ENCODE results near the gene MAST4. TPM values are rescaled to one million over a fixed set of nuclear protein-coding genes. Genes with fewer than 3 reads are reported as not detected.
A peak's percentile ranks its signal among the peaks of the same experiment; 100 is the strongest.

The MAST4 gene
- total RNA-seq, 1 donor: 12.7 TPM

GRCh38 chr5:66633754-66634153 lies 37.6 kb downstream of the MAST4 start:
- H3K27me3 ChIP-seq (ENCODE audit: insufficient read depth, low read length): peaks cover 4% of the 10 kb centered on the region
- TF ChIP-seq, protein P1, sequence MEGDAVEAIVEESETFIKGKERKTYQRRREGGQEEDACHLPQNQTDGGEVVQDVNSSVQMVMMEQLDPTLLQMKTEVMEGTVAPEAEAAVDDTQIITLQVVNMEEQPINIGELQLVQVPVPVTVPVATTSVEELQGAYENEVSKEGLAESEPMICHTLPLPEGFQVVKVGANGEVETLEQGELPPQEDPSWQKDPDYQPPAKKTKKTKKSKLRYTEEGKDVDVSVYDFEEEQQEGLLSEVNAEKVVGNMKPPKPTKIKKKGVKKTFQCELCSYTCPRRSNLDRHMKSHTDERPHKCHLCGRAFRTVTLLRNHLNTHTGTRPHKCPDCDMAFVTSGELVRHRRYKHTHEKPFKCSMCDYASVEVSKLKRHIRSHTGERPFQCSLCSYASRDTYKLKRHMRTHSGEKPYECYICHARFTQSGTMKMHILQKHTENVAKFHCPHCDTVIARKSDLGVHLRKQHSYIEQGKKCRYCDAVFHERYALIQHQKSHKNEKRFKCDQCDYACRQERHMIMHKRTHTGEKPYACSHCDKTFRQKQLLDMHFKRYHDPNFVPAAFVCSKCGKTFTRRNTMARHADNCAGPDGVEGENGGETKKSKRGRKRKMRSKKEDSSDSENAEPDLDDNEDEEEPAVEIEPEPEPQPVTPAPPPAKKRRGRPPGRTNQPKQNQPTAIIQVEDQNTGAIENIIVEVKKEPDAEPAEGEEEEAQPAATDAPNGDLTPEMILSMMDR (IDR thresholded peaks at IDR 0.05; ENCODE audit: extremely low read depth, low read depth, low read length): no peak
- no peak overlapping the region for H3K27ac ChIP-seq (ENCODE audit: low read depth, low read length)
- no peak overlapping the region for H2AFZ ChIP-seq (ENCODE audit: low read length)
- no peaks in the 10 kb centered on the region for H3K36me3 ChIP-seq (ENCODE audit: insufficient read depth, low read length)
- H3K4me2 ChIP-seq (ENCODE audit: insufficient read depth, low read length): no peak overlapping the region
- H3K79me2 ChIP-seq (ENCODE audit: insufficient read depth, low read length): no peaks in the 10 kb centered on the region
- no peaks in the 10 kb centered on the region for H4K20me1 ChIP-seq (ENCODE audit: insufficient read depth, low read length)
- no peaks in the 10 kb centered on the region for H3K4me1 ChIP-seq (ENCODE audit: insufficient read depth, low read length)
- no peak overlapping the region for H3K4me3 ChIP-seq (ENCODE audit: insufficient read depth, low read length)
- H3K9me3 ChIP-seq (ENCODE audit: low read depth, low read length): no peaks in the 10 kb centered on the region
- DNase-seq (ENCODE audit: insufficient read length, low spot score, missing footprints): no peak

DNA sequence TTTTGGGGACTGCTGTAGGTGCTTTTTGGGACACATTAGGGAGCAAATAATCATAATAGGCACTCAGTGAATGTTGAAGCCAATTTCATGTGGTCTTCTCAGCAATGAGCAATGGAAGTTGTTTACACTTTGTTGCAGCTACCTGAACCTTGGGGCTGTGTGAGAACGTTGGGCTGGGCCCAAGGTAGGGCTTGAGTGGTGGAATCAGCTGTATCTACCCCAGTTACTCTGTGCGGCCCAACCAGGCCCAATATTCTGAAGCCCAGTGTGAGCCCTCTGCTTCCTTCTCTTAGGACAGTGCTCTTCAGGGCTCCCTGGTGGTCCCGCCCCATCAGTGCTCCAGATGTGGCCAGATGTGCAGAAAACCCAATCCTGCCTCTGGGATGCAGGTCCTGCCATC lies 38.4 kb downstream of the MAST4 start:
- H3K27ac ChIP-seq (ENCODE audit: low read depth, low read length): no peak overlapping the region
- no peak overlapping the region for H2AFZ ChIP-seq (ENCODE audit: low read length)
- no peaks in the 10 kb centered on the region for H3K9me3 ChIP-seq (ENCODE audit: low read depth, low read length)
- no peaks in the 10 kb centered on the region for H4K20me1 ChIP-seq (ENCODE audit: insufficient read depth, low read length)
- TF ChIP-seq, protein P1 (IDR thresholded peaks at IDR 0.05; ENCODE audit: extremely low read depth, low read depth, low read length): no peak
- H3K4me2 ChIP-seq (ENCODE audit: insufficient read depth, low read length): no peak overlapping the region
- H3K79me2 ChIP-seq (ENCODE audit: insufficient read depth, low read length): no peaks in the 10 kb centered on the region
- H3K4me3 ChIP-seq (ENCODE audit: insufficient read depth, low read length): no peak overlapping the region
- no peaks in the 10 kb centered on the region for H3K4me1 ChIP-seq (ENCODE audit: insufficient read depth, low read length)
- DNase-seq (ENCODE audit: insufficient read length, low spot score, missing footprints): peak; percentile 4
- H3K36me3 ChIP-seq (ENCODE audit: insufficient read depth, low read length): no peaks in the 10 kb centered on the region
- peaks cover 4% of the 10 kb centered on the region for H3K27me3 ChIP-seq (ENCODE audit: insufficient read depth, low read length)

DNA sequence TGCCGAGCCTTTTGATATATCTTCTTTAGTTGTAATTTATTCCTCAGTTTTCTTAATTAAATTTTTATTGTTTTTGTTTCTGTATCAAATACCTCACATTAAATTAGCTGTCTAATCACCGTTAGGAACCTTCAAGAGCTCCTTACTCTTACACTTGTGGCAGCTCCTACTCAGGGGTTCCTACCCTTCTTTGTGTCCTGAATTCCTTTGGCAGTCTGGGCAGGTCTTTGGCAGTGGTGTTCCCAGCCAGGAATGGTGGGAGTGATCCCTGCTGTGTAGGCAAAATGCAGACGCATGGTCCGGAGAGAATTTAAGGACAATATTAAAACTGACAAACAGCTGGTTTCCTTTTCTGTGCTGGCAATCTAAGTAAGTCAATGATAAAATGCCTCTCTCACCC lies 41.8 kb downstream of the MAST4 start:
- H3K27me3 ChIP-seq (ENCODE audit: insufficient read depth, low read length): no peaks in the 10 kb centered on the region
- no peak overlapping the region for H3K27ac ChIP-seq (ENCODE audit: low read depth, low read length)
- H3K9me3 ChIP-seq (ENCODE audit: low read depth, low read length): no peaks in the 10 kb centered on the region
- H3K4me2 ChIP-seq (ENCODE audit: insufficient read depth, low read length): no peak overlapping the region
- DNase-seq (ENCODE audit: insufficient read length, low spot score, missing footprints): no peak
- H3K4me3 ChIP-seq (ENCODE audit: insufficient read depth, low read length): no peak overlapping the region
- H3K79me2 ChIP-seq (ENCODE audit: insufficient read depth, low read length): no peaks in the 10 kb centered on the region
- no peak overlapping the region for H2AFZ ChIP-seq (ENCODE audit: low read length)
- TF ChIP-seq, protein P1 (IDR thresholded peaks at IDR 0.05; ENCODE audit: extremely low read depth, low read depth, low read length): no peak
- H3K4me1 ChIP-seq (ENCODE audit: insufficient read depth, low read length): no peaks in the 10 kb centered on the region
- H4K20me1 ChIP-seq (ENCODE audit: insufficient read depth, low read length): no peaks in the 10 kb centered on the region
- H3K36me3 ChIP-seq (ENCODE audit: insufficient read depth, low read length): no peaks in the 10 kb centered on the region

- Histone ChIP-seq H3K79me2 (ENCODE audit: insufficient read depth, low read length) (no peaks in the 10 kb centered on the region), H2AFZ (ENCODE audit: low read length) (no peak overlapping the region), H3K27me3 (ENCODE audit: insufficient read depth, low read length) (no peaks in the 10 kb centered on the region), H4K20me1 (ENCODE audit: insufficient read depth, low read length) (no peaks in the 10 kb centered on the region), H3K27ac (ENCODE audit: low read depth, low read length) (no peak overlapping the region), H3K9me3 (ENCODE audit: low read depth, low read length) (no peaks in the 10 kb centered on the region), H3K4me3 (ENCODE audit: insufficient read depth, low read length) (no peak overlapping the region), H3K4me2 (ENCODE audit: insufficient read depth, low read length) (no peak overlapping the region), H3K4me1 (ENCODE audit: insufficient read depth, low read length) (no peaks in the 10 kb centered on the region), H3K36me3 (ENCODE audit: insufficient read depth, low read length) (no peaks in the 10 kb centered on the region)
- TF ChIP-seq, protein P1 (IDR thresholded peaks at IDR 0.05; ENCODE audit: extremely low read depth, low read depth, low read length): no peak
- DNase-seq (ENCODE audit: insufficient read length, low spot score, missing footprints): no peak
Measured at GRCh38 chr5:66639037-66639436, 42.8 kb downstream of the MAST4 start.
